ENCODE measurements around the gene SMIM27.
"Not testable (repeated sequence)": the region's sequence is repeated elsewhere in the genome, so short reads cannot be mapped to it uniquely, and the experiment has no call there.

The SMIM27 gene

GRCh38 chr9:32552172-32552872, at the start of gene SMIM27, which contains the start of gene TOPORS:
Gene SMIM27 (plus strand): TSS chr9:32552327. CDS start chr9:32552435, 108 bp downstream.
Gene TOPORS (minus strand): TSS chr9:32552586. CDS start chr9:32552436, 150 bp downstream.
- Mint-ChIP-seq H3K27ac (peak within 1 kb of the TSS; percentile 100), H3K27me3 (no peaks in the 10 kb centered on the region), H3K36me3 (peaks cover 5% of the 10 kb centered on the region), H3K4me3 (peak within 1 kb of the TSS; percentile 100), H3K9me3 (no peaks in the 10 kb centered on the region), H3K4me1 (peaks cover 48% of the 10 kb centered on the region)

DNA sequence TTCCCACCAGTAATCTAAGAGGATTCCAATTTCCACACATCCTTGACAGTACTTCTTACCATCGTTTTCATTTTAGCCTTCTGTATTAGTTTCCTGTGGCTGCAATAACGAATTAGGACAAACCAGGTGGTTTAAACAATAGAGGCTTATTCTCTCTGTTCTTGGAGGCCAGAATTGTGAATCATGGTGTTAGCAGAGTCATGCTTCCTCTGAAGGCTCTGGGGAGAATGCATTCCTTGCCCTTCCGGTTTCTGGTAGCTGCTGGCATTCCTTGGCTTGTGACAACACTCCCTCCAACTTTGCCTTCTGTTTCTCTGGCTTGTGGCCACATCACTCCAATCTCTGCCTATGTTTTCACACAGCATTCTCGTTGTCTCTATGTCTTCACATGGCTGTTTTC, 49.7 kb upstream of the SMIM27 start:
- Mint-ChIP-seq H3K9me3 (no peaks in the 10 kb centered on the region), H3K27me3 (no peaks in the 10 kb centered on the region), H3K4me3 (no peak overlapping the region), H3K36me3 (peaks cover 16% of the 10 kb centered on the region), H3K4me1 (peaks cover 12% of the 10 kb centered on the region), H3K27ac (no peak overlapping the region)

DNA sequence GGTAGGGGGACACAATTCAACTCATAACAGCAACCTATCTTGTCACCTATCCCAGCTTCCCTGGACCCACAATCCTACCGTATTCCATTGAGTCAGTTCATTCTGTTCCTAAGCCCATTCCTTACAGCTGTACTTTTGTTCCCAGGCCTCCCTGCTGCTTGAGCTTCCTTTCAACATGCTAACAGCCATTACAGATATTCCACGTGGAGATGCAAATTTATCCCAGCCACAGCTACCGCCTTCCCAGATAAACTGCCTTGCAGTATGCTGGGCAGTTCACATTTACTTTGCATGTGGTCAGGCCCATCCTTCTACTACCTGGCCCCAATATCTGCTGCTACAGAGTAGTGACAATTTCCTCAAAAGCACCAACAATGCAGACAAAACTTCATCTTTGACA, 49.1 kb upstream of the SMIM27 start:
- peaks cover 16% of the 10 kb centered on the region for H3K4me1 Mint-ChIP-seq
- no peaks in the 10 kb centered on the region for H3K9me3 Mint-ChIP-seq
- H3K27me3 Mint-ChIP-seq = no peaks in the 10 kb centered on the region
- H3K4me3 Mint-ChIP-seq = no peak overlapping the region
- no peak overlapping the region for H3K27ac Mint-ChIP-seq
- peaks cover 14% of the 10 kb centered on the region for H3K36me3 Mint-ChIP-seq

GRCh38 chr9:32508728-32509127, 43.4 kb upstream of the SMIM27 start:
- Mint-ChIP-seq H3K4me1 (peaks cover 57% of the 10 kb centered on the region), H3K27me3 (no peaks in the 10 kb centered on the region), H3K27ac (no peak overlapping the region), H3K9me3 (no peaks in the 10 kb centered on the region), H3K36me3 (peaks cover 7% of the 10 kb centered on the region), H3K4me3 (no peak overlapping the region)

DNA sequence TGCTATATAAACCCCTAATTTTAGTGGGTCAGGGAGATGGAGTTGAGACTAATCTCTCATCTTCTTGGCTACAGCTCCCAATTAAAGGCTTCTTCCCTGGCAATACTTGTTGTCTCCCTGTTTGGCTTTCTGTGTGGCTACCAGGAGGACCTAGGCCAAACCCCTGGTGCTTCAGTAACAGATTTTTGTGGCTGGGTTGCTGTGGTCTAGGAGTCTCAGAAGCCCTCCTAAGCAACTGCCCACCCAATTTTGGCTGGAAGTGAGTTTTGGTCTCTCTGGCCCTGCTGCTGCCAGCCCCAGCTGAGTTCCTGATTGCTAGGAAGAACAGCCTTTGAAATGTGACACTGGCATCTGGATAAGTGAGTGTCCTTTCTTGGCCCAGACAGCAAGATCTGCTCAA, 35.9 kb upstream of the SMIM27 start:
- Mint-ChIP-seq H3K27me3 (no peaks in the 10 kb centered on the region), H3K4me1 (peaks cover 59% of the 10 kb centered on the region), H3K4me3 (no peak overlapping the region), H3K9me3 (peaks cover 7% of the 10 kb centered on the region), H3K27ac (peak overlapping the region; percentile 46), H3K36me3 (peaks cover 27% of the 10 kb centered on the region)

DNA sequence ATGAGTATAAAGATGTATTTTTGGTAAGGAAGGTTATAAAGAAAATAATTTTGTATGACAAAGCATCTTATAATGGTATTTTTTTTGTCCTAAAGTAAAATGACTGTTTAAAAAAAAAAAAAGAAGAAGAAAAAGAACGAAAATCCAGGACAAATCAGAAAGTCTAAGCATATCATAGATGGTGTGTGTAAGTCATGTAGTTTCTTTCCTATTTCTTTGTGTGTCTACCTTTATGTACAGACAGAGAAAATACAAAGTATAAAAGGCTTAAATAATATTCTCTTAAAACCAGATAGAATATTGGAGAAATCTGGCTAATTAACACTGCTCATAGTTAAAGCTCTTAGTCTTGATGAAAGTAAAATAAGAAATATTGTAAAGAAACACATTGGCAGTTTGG, 33.9 kb upstream of the SMIM27 start:
- no peaks in the 10 kb centered on the region for H3K27me3 Mint-ChIP-seq
- H3K27ac Mint-ChIP-seq = no peak overlapping the region
- H3K4me3 Mint-ChIP-seq = no peak overlapping the region
- H3K36me3 Mint-ChIP-seq = peaks cover 31% of the 10 kb centered on the region
- H3K9me3 Mint-ChIP-seq = peaks cover 7% of the 10 kb centered on the region
- peaks cover 58% of the 10 kb centered on the region for H3K4me1 Mint-ChIP-seq

GRCh38 chr9:32523910-32524309, 28.2 kb upstream of the SMIM27 start:
- Mint-ChIP-seq H3K4me3 (peak overlapping the region; percentile 19), H3K27me3 (no peaks in the 10 kb centered on the region), H3K27ac (peak overlapping the region; percentile 83), H3K36me3 (peaks cover 9% of the 10 kb centered on the region), H3K9me3 (no peaks in the 10 kb centered on the region), H3K4me1 (peaks cover 59% of the 10 kb centered on the region)

DNA sequence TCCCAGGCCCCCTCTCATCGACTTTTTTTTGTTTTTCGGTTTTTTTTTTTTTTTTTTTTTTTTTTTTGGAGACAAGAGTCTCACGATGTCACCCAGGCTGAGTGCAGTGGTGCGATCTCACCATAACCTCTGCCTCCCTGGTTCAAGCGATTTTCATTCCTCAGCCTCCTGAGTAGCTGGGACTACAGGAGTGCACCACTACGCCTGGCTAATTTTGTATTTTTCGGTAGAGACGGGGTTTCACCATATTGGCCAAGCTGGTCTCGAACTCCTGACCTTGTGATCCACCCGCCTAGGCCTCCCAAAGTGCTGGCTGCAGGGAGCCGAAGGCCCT, 27.6 kb upstream of the SMIM27 start:
- H3K27ac Mint-ChIP-seq = peak overlapping the region; percentile 60
- not testable (repeated sequence) for H3K27me3 Mint-ChIP-seq, H3K36me3 Mint-ChIP-seq, H3K9me3 Mint-ChIP-seq
- H3K4me3 Mint-ChIP-seq = peak overlapping the region; percentile 90
- H3K4me1 Mint-ChIP-seq = peaks cover 59% of the 10 kb centered on the region

GRCh38 chr9:32524892-32525708, 27.0 kb upstream of the SMIM27 start:
- Mint-ChIP-seq H3K27ac (peak overlapping the region; percentile 78), H3K4me1 (peaks cover 59% of the 10 kb centered on the region), H3K4me3 (peak overlapping the region; percentile 90), H3K36me3 (peaks cover 9% of the 10 kb centered on the region), H3K27me3 (no peaks in the 10 kb centered on the region), H3K9me3 (no peaks in the 10 kb centered on the region)

GRCh38 chr9:32525709-32526030, 26.5 kb upstream of the SMIM27 start:
- Mint-ChIP-seq H3K4me3 (peak overlapping the region; percentile 90), H3K27me3 (no peaks in the 10 kb centered on the region), H3K4me1 (peaks cover 56% of the 10 kb centered on the region), H3K27ac (peak overlapping the region; percentile 78), H3K36me3 (peaks cover 9% of the 10 kb centered on the region), H3K9me3 (no peaks in the 10 kb centered on the region)

DNA sequence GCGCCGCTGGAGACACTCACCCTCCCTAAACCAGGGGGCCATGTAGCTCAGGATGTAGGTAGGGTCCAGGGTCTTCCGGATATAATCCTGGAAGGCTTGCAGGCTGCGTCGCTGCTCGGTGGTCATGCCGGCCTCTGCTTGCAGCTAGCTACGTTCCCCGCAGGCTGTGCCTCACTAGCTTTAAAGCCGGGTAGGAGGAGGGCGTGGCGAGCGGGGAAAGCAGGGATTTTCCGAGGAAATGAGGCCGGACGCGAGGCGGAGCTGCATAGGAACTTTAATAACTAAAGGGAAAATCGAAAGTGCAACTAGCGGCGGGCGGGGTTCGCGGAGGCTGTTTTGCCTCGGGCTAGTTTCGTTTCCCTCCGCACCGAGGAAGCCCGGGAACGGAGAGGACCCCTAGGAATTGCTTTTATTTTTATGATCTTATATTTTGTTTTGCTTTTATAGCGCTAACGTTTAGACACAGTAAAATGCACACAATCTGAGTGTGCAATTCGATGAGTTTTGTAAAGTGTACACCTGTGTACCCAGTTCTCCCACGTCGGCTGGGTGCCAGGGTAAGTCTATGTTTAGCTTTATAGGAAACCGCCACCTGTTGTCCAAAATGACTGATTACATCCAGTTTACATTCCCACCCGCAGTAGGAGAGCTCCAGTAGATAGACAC, 26.0 kb upstream of the SMIM27 start, which contains the start of gene RIGI:
Gene RIGI, minus strand, starts transcription at position 156 of the 666 bp plus-strand sequence. Its CDS starts 30 bp downstream, at position 126.
- Mint-ChIP-seq H3K9me3 (no peaks in the 10 kb centered on the region), H3K4me1 (peaks cover 55% of the 10 kb centered on the region)

GRCh38 chr9:32526707-32527048, 25.4 kb upstream of the SMIM27 start:
- Mint-ChIP-seq H3K27ac (peak overlapping the region; percentile 78), H3K4me1 (peaks cover 50% of the 10 kb centered on the region), H3K36me3 (peaks cover 15% of the 10 kb centered on the region), H3K9me3 (no peaks in the 10 kb centered on the region), H3K27me3 (no peaks in the 10 kb centered on the region), H3K4me3 (peak overlapping the region; percentile 90)

More for the DNA sequence above, 26.0 kb upstream of the SMIM27 start, which contains the start of gene RIGI:
- H3K4me3 Mint-ChIP-seq = peak within 1 kb of the TSS; percentile 90
- no peaks in the 10 kb centered on the region for H3K27me3 Mint-ChIP-seq
- H3K27ac Mint-ChIP-seq = peak within 1 kb of the TSS; percentile 78
- peaks cover 13% of the 10 kb centered on the region for H3K36me3 Mint-ChIP-seq

DNA sequence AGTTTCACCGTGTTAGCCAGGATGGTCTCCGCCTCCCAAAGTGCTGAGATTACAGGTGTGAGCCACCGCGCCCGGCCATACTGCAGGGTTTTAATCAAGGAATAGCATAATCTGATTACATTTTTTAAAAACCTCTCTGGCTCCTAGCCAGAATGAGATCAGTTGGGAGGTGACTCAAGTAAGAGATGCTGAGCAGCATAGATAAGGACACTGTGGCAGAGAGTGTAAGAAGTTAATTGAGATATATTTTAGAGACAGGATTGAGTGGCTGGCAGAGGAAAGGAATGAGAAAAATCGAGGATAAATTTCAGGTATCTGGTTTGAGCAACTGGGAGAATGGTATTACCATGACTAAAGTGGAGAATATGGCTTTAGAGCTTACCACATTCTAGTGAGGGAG, 18.8 kb upstream of the SMIM27 start:
- H3K4me1 Mint-ChIP-seq = no peaks in the 10 kb centered on the region
- no peaks in the 10 kb centered on the region for H3K27me3 Mint-ChIP-seq
- H3K27ac Mint-ChIP-seq = no peak overlapping the region
- no peaks in the 10 kb centered on the region for H3K9me3 Mint-ChIP-seq
- H3K36me3 Mint-ChIP-seq = peaks cover 10% of the 10 kb centered on the region
- H3K4me3 Mint-ChIP-seq = no peak overlapping the region

DNA sequence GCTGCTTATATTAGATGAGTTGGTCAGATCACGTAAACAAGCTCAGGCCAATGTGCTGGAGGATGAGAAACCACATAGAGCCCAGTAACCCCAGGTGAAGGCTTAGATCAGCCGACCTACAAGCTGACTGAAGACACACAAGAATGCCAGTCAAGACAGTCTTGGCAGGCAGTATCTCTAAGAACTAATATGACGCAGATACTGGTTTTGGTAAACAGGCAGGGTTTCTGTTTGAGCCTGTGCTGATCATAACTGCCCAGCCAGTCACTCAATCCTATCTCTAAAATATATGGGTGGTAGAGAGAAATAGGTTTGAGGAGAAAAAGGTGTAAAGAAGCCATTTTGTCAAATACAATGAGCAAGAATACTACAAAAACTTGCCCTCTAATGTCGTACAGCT, 18.3 kb upstream of the SMIM27 start:
- Mint-ChIP-seq H3K27ac (no peak overlapping the region), H3K36me3 (peaks cover 10% of the 10 kb centered on the region), H3K4me3 (no peak overlapping the region), H3K27me3 (no peaks in the 10 kb centered on the region), H3K9me3 (no peaks in the 10 kb centered on the region), H3K4me1 (no peaks in the 10 kb centered on the region)

- no peak overlapping the region for H3K27ac Mint-ChIP-seq
- H3K27me3 Mint-ChIP-seq = no peaks in the 10 kb centered on the region
- peaks cover 17% of the 10 kb centered on the region for H3K36me3 Mint-ChIP-seq
- H3K4me3 Mint-ChIP-seq = no peak overlapping the region
- no peaks in the 10 kb centered on the region for H3K9me3 Mint-ChIP-seq
- H3K4me1 Mint-ChIP-seq = peaks cover 26% of the 10 kb centered on the region
Measured at GRCh38 chr9:32543047-32543446, 9.1 kb upstream of the SMIM27 start.

- Mint-ChIP-seq H3K9me3 (no peaks in the 10 kb centered on the region), H3K27ac (no peak overlapping the region), H3K4me3 (no peak overlapping the region), H3K27me3 (no peaks in the 10 kb centered on the region), H3K36me3 (peaks cover 17% of the 10 kb centered on the region), H3K4me1 (peaks cover 46% of the 10 kb centered on the region)
Measured at GRCh38 chr9:32545884-32546283, 6.2 kb upstream of the SMIM27 start.
